ENCODE data around the gene HFE. TPM values are rescaled to one million over a fixed set of nuclear protein-coding genes. Genes with fewer than 3 reads are reported as not detected.
A peak's percentile ranks its signal among the peaks of the same experiment; 100 is the strongest.

Gene HFE
- total RNA-seq, 1 donor from 2014 or later = 1.1 TPM

- Mint-ChIP-seq H3K36me3 (ENCODE audit: low read depth) (peaks cover 26% of the 10 kb centered on the region), H3K27me3 (no peaks in the 10 kb centered on the region), H3K4me3 (no peak overlapping the region), H3K4me1 (peaks cover 7% of the 10 kb centered on the region), H3K27ac (no peak overlapping the region), H3K9me3 (no peaks in the 10 kb centered on the region)
- intact Hi-C loops (cut with micrococcal nuclease) = no loop called here
- ChIA-PET CTCF (no interaction called here), POLR2A (interaction anchor here (1.2 to 3.7 kb wide), 3 partner anchors 11 to 16 kb away, joined by 3 to 23 read pairs (median 20); a partner anchor contains a TSS)
- ATAC-seq (ENCODE audit: low read depth) (no peak), DNase-seq (no peak)
- no peak for TF ChIP-seq CTCF (IDR thresholded peaks at IDR 0.05)
Observed at GRCh38 chr6:26141378-26141904, 54.2 kb downstream of the HFE start.

GRCh38 chr6:26142026-26142425 lies 54.8 kb downstream of the HFE start:
- Mint-ChIP-seq H3K4me3 (no peak overlapping the region), H3K36me3 (ENCODE audit: low read depth) (peaks cover 21% of the 10 kb centered on the region), H3K9me3 (no peaks in the 10 kb centered on the region), H3K27ac (peak overlapping the region; percentile 9), H3K27me3 (no peaks in the 10 kb centered on the region), H3K4me1 (peaks cover 3% of the 10 kb centered on the region)
- ChIA-PET POLR2A (interaction anchor here (1.2 to 3.7 kb wide), 3 partner anchors 12 to 17 kb away, joined by 3 to 23 read pairs (median 20); a partner anchor contains a TSS), CTCF (no interaction called here)
- no peak for DNase-seq
- intact Hi-C loops (cut with micrococcal nuclease) = no loop called here
- TF ChIP-seq CTCF (IDR thresholded peaks at IDR 0.05) = no peak
- no peak for ATAC-seq (ENCODE audit: low read depth)

Other genes starting within 250 kb of the HFE start
- gene SLC17A3, start 213.2 kb upstream of the HFE start, total RNA-seq = not detected in 2 replicates
- not detected in 2 replicates for gene SLC17A2, start 156.7 kb upstream of the HFE start, total RNA-seq
- 31.7 and 36.8 TPM in 2 replicates for gene TRIM38, start 124.6 kb upstream of the HFE start, total RNA-seq

Data from activated B cell treated with CpG ODN at 0.5 μM for 24 hours (primary cell).